Choroid plexus epithelial cell (primary cell): ENCODE measurements around the gene ABLIM1.

ENCODE experiments used
- DNase-seq: peaks from one replicate; pipeline ENCODE4 v3.0.0-alpha.2; 2010; ENCODE audit warnings: low read depth
- H3K4me3 ChIP-seq: 2 replicates; pipeline ENCODE4 v1.5.1; 2011; ENCODE audit warnings: low read depth, mild to moderate bottlenecking, control low read depth, low read length, moderate library complexity
- CTCF ChIP-seq: conservative IDR thresholded peaks from 2 replicates; pipeline ENCODE4 v1.5.1; 2011; ENCODE audit warnings: low read depth, mild to moderate bottlenecking, control low read depth, inconsistent platforms, low read length, moderate library complexity

The ABLIM1 gene

GRCh38 chr10:114694752-114695151 lies 36.7 kb upstream of the ABLIM1 start:
- peak; percentile 81 for TF ChIP-seq CTCF
- no peak overlapping the region for H3K4me3 ChIP-seq
- peak; percentile 48 for DNase-seq

- no peak for TF ChIP-seq CTCF
- no peak overlapping the region for H3K4me3 ChIP-seq
- no peak for DNase-seq
These were observed 36.0 kb upstream of the ABLIM1 start for GRCh38 chr10:114694062-114694461.

GRCh38 chr10:114691442-114691941 lies 33.4 kb upstream of the ABLIM1 start:
- no peak overlapping the region for H3K4me3 ChIP-seq
- peak; percentile 63 for DNase-seq
- TF ChIP-seq CTCF = no peak

- DNase-seq = no peak
- H3K4me3 ChIP-seq = no peak overlapping the region
- no peak for TF ChIP-seq CTCF
These were observed 30.7 kb upstream of the ABLIM1 start for GRCh38 chr10:114688786-114689185.

GRCh38 chr10:114687459-114687858 lies 29.4 kb upstream of the ABLIM1 start:
- TF ChIP-seq CTCF = no peak
- no peak for DNase-seq
- H3K4me3 ChIP-seq = no peak overlapping the region

DNA sequence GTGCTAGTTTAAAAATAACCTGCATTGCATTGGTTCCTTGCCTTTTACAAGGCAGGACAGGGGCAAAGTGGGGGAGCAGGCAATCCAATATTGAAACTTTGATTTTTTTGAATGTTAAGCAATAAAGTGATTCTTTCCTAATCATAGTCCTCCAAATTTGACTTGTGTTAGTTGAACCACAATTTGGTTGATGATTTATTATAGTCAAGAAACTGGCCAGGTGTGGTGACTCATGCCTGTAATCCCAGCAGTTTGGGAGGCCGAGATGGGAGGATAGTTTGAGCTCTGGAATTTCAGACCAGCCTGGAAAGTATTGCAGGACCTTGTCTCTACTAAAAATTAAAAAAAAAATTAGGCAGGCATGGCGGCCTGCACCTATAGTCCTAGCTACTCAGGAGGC lies 27.9 kb upstream of the ABLIM1 start:
- no peak for TF ChIP-seq CTCF
- H3K4me3 ChIP-seq = no peak overlapping the region
- no peak for DNase-seq

DNA sequence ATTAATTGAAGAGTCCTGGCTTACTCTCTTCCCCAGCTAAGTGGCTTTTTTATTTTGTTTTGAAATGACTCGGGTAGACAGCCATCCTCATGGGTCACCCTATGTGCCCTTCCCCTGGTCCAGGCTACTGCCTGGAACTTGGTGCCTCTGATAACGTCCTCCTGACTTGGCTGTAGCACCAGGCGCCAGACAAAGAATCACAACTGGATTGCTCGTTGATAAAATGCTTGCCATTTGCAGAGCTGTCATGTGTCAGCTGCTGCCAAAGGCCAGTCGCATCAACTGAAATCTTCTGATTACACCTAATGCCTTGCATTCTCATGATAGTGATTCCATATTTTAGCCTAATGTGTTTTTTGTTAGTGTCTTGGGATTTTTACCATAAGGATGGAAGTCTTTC lies 27.4 kb upstream of the ABLIM1 start:
- DNase-seq = no peak
- H3K4me3 ChIP-seq = no peak overlapping the region
- TF ChIP-seq CTCF = no peak
